HL-60 (cell line): Measurements from ENCODE around the gene TMEM222.

Experiments used
- DNase-seq, 2 experiments: peaks; one replicate each; pipeline ENCODE4 v3.0.0-alpha.2; 2010 to 2020; ENCODE audit warnings: low read depth in 1 of 2, low spot score in 1 of 2
- H3K27ac ChIP-seq: fragments of 250-450 bp; sonication (Bioruptor Pico); replicated peaks from 2 replicates; pipeline ENCODE4 v1.5.1; 2020; ENCODE audit warnings: mild to moderate bottlenecking, moderate library complexity
- H3K27me3 ChIP-seq: fragments of 250-450 bp; sonication (Bioruptor Pico); 2 replicates; pipeline ENCODE4 v1.5.1; 2021; ENCODE audit warnings: mild to moderate bottlenecking, moderate library complexity; ENCODE audit not compliant: insufficient read depth, poor library complexity, severe bottlenecking
- H3K4me3 ChIP-seq: replicated peaks from 2 replicates; pipeline ENCODE4 v1.5.1; 2011; ENCODE audit warnings: mild to moderate bottlenecking, control low read depth, low read length; ENCODE audit not compliant: insufficient read depth
- CTCF ChIP-seq: IDR thresholded peaks from one replicate; pipeline ENCODE4 v1.5.1; 2011; ENCODE audit warnings: low read length, control low read depth, inconsistent platforms; ENCODE audit not compliant: insufficient read depth
- GABPA ChIP-seq: IDR thresholded peaks from 2 replicates; pipeline ENCODE4 v1.6.1; 2012; ENCODE audit warnings: low read depth
- POLR2AphosphoS5 ChIP-seq: IDR thresholded peaks from 2 replicates; pipeline ENCODE4 v1.6.1; 2012; ENCODE audit warnings: low read depth
- REST ChIP-seq: IDR thresholded peaks from 2 replicates; pipeline ENCODE4 v1.6.1; 2012; ENCODE audit warnings: low read depth; ENCODE audit not compliant: insufficient replicate concordance
- SPI1 ChIP-seq: IDR thresholded peaks from 2 replicates; pipeline ENCODE4 v1.6.1; 2012; ENCODE audit warnings: low read depth, mild to moderate bottlenecking, borderline replicate concordance

The TMEM222 gene

GRCh38 chr1:27364696-27365371, 42.9 kb downstream of the TMEM222 start:
- no peaks in the 10 kb centered on the region for H3K27me3 ChIP-seq
- H3K4me3 ChIP-seq, result no peak overlapping the region
- H3K27ac ChIP-seq, result no peak overlapping the region
- TF ChIP-seq GABPA, result no peak
- no peak for TF ChIP-seq REST
- DNase-seq, result no peak

GRCh38 chr1:27365372-27366112, 43.6 kb downstream of the TMEM222 start:
- no peak overlapping the region for H3K27ac ChIP-seq
- H3K4me3 ChIP-seq, result peak overlapping the region; percentile 47
- no peak for TF ChIP-seq SPI1
- no peak for TF ChIP-seq GABPA
- TF ChIP-seq CTCF, result no peak
- no peak for TF ChIP-seq REST
- no peak for TF ChIP-seq POLR2AphosphoS5
- H3K27me3 ChIP-seq, result no peaks in the 10 kb centered on the region
- peak; percentile 62 to 75 for DNase-seq

GRCh38 chr1:27366113-27366410, 44.1 kb downstream of the TMEM222 start:
- no peak for TF ChIP-seq SPI1
- no peak for TF ChIP-seq CTCF
- TF ChIP-seq POLR2AphosphoS5, result no peak
- no peak for TF ChIP-seq REST
- no peak for TF ChIP-seq GABPA
- Histone ChIP-seq H3K27ac (no peak overlapping the region), H3K27me3 (no peaks in the 10 kb centered on the region), H3K4me3 (peak overlapping the region; percentile 47)
- DNase-seq, result peak in 1 of 2 experiments; percentile 54
